Testis (tissue), 3 donors: ENCODE measurements around the gene C8G. TPM values are rescaled to one million over a fixed set of nuclear protein-coding genes. Genes with fewer than 3 reads are reported as not detected.

Experiments
- DNase-seq: peaks from one replicate; pipeline ENCODE4 v3.0.0-alpha.2; 2019
- H3K27ac ChIP-seq, 2 donors: fragments of 200-600 bp; sonication (generic); one replicate each; pipeline ENCODE4 v1.5.1; 2019
- H3K27me3 ChIP-seq: fragments of 200-600 bp; sonication (generic); one replicate; pipeline ENCODE4 v1.5.1; 2019
- H3K36me3 ChIP-seq: fragments of 200-600 bp; sonication (generic); one replicate; pipeline ENCODE4 v1.5.1; 2017; ENCODE audit warnings: low read depth; ENCODE audit errors: missing control alignments
- H3K4me1 ChIP-seq: fragments of 200-600 bp; sonication (generic); one replicate; pipeline ENCODE4 v1.5.1; 2019
- H3K4me3 ChIP-seq, 2 donors: fragments of 200-600 bp; sonication (generic); one replicate each; pipeline ENCODE4 v1.5.1; 2017 to 2019
- H3K9me3 ChIP-seq: fragments of 200-600 bp; sonication (generic); one replicate; pipeline ENCODE4 v1.5.1; 2017
- POLR2A ChIP-seq: fragments of 450-650 bp; IDR thresholded peaks from one replicate; pipeline ENCODE4 v1.6.1; 2017; ENCODE audit warnings: antibody characterized with exemption, mild to moderate bottlenecking, moderate library complexity
- WGBS, 2 donors: methylation state at CpG; one replicate each; pipeline ENCODE4 v1.1.5; 2018; 5-methylcytosine and 5-hydroxymethylcytosine counted together
- intact Hi-C: fragments of 100-400 bp; cut with DNase I; formaldehyde crosslinking; loops from one replicate; pipeline ENCODE4 v1.15.1; 2023; ENCODE audit warnings: low total_unique reads
- polyA plus RNA-seq: library from polyadenylated mRNA; stranded (reverse); fragments of 350-450 nt; fragmentation: Illumina TruSeq; extraction: RNeasy Lipid Tissue Mini Kit (QIAGEN cat#74804); gene quantifications from one replicate; pipeline ENCODE4 v1.2.3, GENCODE V29; 2014; ENCODE audit warnings: low read depth, low replicate concordance; ENCODE audit not compliant: insufficient read depth
- total RNA-seq, 2 donors: library from RNA; depleted of rRNA; stranded (reverse); fragments of >200 nt; gene quantifications; one replicate each; pipeline ENCODE4 v1.2.3, GENCODE V29; 2016
- TF ChIP-seq, protein P1 (sequence below), 3 experiments: fragments of 450-650 bp in 2 of 3; fragments of 200-600 bp in 1 of 3; sonication (generic) in 1 of 3; IDR thresholded peaks; one replicate each; pipeline ENCODE4 v1.5.1; 2016 to 2019; ENCODE audit warnings: antibody characterized with exemption in 3 of 3, mild to moderate bottlenecking in 2 of 3, moderate library complexity in 1 of 3

The C8G gene
- total and polyA plus RNA-seq, 3 donors from 2014 or later = 4.6 to 4.9 (median 4.6) TPM

DNA sequence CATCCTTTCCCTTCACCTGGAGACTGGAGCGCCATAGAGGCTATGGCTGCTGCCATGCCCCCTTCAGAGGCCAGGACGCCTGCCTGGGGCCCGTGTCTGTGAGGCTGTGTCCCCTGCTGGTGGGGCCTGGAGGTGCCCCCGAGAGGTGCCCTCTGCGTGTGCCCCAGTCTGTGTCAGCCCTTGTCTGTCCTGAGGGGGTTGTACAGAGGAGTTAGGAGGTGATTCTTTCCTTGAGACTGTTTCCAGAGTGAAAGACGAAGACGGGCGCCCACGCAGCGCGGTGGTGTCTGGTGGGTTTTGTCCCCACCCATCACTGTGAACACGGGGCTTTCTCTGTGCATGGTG is 34.2 kb upstream of the C8G start:
- no peak for DNase-seq
- TF ChIP-seq, protein P1, sequence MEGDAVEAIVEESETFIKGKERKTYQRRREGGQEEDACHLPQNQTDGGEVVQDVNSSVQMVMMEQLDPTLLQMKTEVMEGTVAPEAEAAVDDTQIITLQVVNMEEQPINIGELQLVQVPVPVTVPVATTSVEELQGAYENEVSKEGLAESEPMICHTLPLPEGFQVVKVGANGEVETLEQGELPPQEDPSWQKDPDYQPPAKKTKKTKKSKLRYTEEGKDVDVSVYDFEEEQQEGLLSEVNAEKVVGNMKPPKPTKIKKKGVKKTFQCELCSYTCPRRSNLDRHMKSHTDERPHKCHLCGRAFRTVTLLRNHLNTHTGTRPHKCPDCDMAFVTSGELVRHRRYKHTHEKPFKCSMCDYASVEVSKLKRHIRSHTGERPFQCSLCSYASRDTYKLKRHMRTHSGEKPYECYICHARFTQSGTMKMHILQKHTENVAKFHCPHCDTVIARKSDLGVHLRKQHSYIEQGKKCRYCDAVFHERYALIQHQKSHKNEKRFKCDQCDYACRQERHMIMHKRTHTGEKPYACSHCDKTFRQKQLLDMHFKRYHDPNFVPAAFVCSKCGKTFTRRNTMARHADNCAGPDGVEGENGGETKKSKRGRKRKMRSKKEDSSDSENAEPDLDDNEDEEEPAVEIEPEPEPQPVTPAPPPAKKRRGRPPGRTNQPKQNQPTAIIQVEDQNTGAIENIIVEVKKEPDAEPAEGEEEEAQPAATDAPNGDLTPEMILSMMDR (IDR thresholded peaks at IDR 0.05) = no peak
- TF ChIP-seq POLR2A = no peak
- intact Hi-C loops = no loop called here
- 90 to 93% methylated on average over 8 to 12 of the region's 12 CpGs for WGBS, 2 donors
- no peak overlapping the region for H3K4me3 ChIP-seq
- H3K27me3 ChIP-seq = no peaks in the 10 kb centered on the region
- no peak overlapping the region for H3K27ac ChIP-seq
- H3K9me3 ChIP-seq = no peaks in the 10 kb centered on the region
- no peaks in the 10 kb centered on the region for H3K36me3 ChIP-seq
- H3K4me1 ChIP-seq = no peaks in the 10 kb centered on the region

DNA sequence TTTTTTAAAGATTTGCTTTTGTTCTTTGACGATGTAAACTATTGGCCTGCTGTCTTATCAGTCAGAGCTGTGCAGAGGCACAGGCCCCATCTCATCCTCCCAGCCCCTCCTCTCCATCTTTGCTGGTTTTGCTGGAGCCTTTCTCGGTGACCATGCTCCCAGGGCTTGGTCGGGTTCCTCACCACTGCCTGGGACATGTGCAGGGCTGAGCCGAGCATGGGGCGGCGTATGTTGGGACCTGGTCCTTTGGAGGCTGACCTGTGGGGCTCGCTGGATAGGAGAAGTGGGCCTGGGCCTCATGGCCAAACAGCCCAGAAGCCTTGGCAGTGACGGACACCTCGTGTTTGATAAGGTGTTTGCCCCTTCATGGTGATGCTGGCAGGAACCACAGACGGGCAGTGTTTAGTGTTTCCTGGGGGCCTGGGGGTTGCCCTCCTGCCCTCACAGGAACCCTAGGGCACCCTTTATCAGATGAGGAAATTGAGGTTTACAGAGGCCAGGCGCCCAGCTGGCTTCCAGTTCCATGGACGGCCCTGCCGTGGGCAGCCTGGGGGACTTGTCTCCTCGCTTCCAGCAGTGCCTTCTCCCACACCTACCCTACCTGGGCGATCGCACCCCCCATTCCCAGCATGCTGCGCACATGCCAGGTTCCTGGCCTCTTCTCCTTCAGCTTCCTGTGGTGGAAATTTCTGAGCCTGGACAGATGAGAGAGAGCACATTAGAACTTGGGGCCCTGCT is 31.2 kb upstream of the C8G start:
- H3K27me3 ChIP-seq = no peaks in the 10 kb centered on the region
- TF ChIP-seq, protein P1 (IDR thresholded peaks at IDR 0.05) = no peak
- TF ChIP-seq POLR2A = no peak
- no peak overlapping the region for H3K4me3 ChIP-seq
- intact Hi-C loops = no loop called here
- H3K27ac ChIP-seq = no peak overlapping the region
- no peaks in the 10 kb centered on the region for H3K9me3 ChIP-seq
- H3K36me3 ChIP-seq = no peaks in the 10 kb centered on the region
- H3K4me1 ChIP-seq = no peaks in the 10 kb centered on the region
- WGBS, 2 donors = 89 to 92% methylated on average over 13 to 17 of the region's 17 CpGs
- no peak for DNase-seq

DNA sequence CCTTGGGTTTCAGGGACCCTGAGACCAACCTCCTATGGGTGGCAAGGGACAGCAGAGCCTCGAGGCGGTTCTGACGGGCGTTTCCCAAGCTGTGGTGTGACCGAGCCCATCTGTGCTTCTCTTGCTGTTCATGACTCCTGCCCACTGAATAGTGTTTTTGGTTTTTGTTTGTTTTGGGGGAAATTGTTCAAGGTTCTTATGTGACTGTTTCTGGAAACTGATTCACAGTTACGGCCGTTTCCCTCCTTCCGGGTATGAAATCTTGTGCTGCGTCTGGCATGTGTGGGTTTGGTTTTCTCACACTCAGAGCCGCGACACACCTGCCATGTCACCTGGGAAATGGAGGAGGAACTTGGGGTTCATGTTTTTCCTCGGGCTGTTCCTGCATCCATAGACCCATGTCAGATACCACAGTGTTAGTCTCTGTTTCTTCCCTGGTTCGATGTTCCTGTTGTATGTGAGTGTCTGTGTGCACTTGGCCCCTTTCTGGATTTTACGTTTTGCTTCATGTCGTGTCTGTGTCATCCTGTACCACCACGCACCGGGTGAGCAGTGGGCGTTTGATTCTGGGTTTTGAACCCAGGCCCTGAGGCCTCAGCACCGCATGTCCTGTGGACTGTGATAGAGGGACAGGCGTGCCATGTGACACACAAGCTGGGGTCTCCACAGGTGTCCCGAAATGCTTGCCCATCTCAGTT is 29.3 kb upstream of the C8G start:
- no peaks in the 10 kb centered on the region for H3K27me3 ChIP-seq
- TF ChIP-seq POLR2A = no peak
- TF ChIP-seq, protein P1 (IDR thresholded peaks at IDR 0.05) = no peak
- intact Hi-C loops = no loop called here
- H3K4me3 ChIP-seq = no peak overlapping the region
- DNase-seq = no peak
- H3K4me1 ChIP-seq = no peaks in the 10 kb centered on the region
- WGBS, 2 donors = 90 to 93% methylated on average over 20 to 21 of the region's 21 CpGs
- no peak overlapping the region for H3K27ac ChIP-seq
- H3K9me3 ChIP-seq = no peaks in the 10 kb centered on the region
- H3K36me3 ChIP-seq = no peaks in the 10 kb centered on the region

DNA sequence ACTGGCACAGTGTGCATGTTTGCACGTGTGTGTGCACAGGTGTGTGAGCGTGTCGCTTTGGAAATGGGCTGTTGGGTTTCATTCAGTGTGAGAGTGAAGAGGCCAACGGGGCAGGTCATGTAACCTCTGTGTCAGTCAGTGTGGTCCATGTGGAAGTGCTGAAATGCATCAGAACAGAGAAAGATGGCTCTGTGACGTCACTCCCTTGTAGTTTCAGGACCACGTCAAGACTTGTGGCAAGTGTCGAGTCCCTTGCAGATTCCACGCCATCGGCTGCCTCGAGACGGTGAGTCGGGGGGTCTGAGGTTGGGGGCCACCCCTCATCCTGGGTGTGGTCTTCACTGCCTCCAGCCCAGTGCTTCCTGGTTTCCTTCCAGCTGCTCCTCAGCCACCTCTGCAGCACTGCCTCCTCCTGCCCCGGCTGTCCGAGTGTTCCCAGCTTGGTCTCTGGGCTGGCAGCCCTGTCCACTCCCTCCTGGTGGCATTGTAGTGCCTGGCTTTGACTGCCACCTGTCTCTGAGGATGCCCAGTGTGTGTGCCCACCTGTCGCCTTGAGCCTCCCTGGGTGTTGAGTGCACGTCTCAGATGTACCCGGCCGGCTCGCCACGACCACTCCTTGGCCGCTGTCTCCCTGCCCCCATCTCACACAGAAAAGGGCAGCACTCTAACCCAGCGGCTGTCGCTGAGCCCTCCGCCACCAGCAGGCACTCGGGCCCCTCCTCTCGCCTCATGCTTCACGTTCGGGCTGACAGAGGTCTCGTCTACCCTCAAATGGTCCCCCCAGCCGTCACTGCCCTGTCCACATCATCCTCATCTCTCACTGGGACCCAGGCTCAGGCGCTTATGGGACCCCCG is 28.5 kb upstream of the C8G start:
- intact Hi-C loops = no loop called here
- peaks cover 6% of the 10 kb centered on the region for H3K4me1 ChIP-seq
- no peaks in the 10 kb centered on the region for H3K27me3 ChIP-seq
- 91 to 93% methylated on average over 29 to 32 of the region's 32 CpGs for WGBS, 2 donors
- no peak overlapping the region for H3K4me3 ChIP-seq
- no peaks in the 10 kb centered on the region for H3K9me3 ChIP-seq
- H3K36me3 ChIP-seq = no peaks in the 10 kb centered on the region
- no peak overlapping the region for H3K27ac ChIP-seq
- TF ChIP-seq, protein P1 (IDR thresholded peaks at IDR 0.05) = no peak
- no peak for TF ChIP-seq POLR2A
- DNase-seq = no peak
